T follicular helper cell (primary cell): ENCODE measurements around the gene ZNF335.
"Not testable (repeated sequence)": the region's sequence is repeated elsewhere in the genome, so short reads cannot be mapped to it uniquely, and the experiment has no call there.

ENCODE experiments used
- DNase-seq: peaks from one replicate; pipeline ENCODE4 v3.0.0-alpha.2; 2020; ENCODE audit warnings: low read depth

The ZNF335 gene

DNA sequence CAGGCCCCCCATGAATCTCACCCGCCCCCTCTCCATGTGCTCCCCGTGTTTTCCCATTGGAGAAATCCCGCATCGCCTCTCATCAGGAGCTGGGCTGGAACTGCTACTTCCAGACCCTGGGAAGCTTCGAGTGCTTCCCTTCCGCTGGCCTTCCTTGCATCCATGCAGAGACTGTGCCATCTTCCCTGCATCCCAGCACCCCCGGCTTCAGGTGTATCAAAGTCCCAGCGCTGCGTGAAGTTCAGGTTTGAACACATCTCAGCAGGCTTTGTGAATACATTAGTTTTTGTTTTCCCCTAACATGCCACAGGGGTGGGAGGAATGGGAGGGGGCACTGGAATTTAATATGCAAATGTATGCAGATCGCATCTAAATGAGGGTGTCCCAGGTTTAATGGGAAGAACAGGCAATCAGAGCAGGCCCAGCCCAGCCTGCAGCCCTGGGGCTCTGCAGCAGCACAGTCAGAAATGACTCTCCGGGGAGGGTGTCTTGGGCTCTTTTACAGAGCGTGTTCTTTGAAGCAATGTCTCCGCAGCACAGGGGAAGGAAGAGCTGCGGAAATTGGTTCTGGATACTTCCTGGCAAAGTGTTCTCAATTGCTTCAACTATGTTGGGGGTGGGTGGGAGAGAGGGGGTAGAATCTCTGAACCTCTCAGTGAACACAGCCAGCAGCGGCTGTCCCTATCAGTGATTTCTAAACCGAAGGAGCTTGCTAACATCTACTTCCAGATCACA is 28.4 kb upstream of the ZNF335 start:
- no peak for DNase-seq

DNA sequence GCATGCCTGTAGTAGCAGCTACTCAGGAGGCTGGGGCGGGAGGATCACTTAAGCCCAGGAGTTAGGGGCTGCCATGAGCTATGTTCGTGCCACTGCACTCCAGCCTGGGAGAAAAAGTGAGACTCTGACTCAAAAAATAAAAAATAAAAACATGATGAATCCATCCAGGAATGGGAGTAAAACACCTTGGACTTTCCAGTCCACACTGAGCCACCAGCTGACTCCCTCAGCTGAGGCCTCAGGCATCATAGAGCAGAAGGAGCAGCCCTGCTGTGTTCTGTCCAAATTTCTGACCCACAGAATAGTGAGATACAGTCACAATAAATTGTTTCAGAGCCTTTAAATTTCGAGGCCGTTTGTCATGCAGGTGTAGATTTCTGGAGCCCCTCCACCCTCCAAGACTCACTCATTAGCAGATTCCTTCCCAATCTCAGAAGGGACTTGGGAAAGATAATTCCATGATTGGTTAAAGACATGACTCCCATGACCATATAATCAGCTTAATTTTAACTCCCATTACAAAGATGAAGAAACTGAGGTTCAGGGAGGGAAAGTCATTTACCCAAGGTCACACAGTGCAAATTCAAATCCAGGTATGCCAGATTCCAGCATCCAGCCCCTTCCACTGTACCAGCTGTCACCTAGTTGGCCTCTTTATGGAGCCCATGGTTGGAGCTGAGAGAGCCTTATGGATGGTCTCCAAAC is 27.7 kb upstream of the ZNF335 start:
- DNase-seq = no peak

DNA sequence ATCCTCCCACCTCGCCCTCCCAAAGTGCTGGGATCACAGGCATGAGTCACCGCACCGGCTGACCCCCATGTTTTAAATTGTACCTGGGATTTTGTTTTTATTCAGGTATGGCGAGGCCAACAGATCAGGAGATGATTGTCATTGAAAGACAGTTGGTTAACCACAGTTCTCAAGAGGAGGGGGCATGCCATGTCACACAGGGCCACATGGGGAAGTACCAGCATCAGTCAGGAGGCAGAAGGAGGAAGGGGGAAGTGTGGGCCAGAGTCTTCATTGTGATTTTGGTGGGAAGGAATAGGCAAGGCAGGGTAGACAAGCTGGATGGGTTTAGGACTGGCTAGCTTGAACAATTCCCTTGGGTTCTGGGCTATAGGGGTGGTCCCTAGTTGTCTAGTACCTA is 26.8 kb upstream of the ZNF335 start:
- DNase-seq = no peak

DNA sequence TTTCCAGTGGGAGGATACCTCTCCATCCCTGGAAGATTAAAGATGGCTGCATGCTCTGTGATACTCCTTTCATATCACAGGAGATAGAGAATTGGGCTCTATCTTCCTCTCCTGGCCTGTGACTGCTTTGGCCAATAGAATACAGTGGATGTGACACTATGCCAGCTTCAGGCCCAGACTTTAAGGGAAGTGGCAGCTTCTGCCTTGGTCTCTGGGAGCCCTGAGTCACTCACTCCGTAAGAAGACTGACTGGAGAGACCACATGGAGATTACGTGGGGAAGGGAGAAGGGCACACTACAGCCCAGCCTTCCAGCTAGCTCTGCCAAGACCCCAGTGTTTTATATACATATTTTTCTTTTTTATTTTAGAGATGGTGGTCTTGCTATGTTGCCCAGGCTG is 26.3 kb upstream of the ZNF335 start:
- DNase-seq = no peak

DNA sequence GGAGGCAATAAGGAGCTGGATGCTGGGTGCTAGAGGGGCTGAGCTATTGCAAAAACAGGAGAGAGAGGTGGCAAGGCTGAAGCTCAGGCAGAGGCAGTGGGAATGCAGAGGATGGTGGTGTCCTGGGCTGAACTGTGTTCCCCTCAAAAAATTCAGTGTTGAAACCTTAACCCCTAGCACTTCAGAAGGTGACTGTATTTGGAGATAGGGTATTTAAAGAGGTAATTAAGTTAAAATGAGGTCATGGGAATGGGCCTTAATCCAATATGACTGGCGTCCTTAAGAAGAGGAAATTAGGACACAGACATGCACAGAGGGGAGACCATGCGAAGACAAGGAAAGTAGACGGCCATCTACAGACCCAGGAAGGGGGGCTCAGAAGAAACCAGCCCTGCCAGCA is 25.2 kb upstream of the ZNF335 start:
- no peak for DNase-seq

DNA sequence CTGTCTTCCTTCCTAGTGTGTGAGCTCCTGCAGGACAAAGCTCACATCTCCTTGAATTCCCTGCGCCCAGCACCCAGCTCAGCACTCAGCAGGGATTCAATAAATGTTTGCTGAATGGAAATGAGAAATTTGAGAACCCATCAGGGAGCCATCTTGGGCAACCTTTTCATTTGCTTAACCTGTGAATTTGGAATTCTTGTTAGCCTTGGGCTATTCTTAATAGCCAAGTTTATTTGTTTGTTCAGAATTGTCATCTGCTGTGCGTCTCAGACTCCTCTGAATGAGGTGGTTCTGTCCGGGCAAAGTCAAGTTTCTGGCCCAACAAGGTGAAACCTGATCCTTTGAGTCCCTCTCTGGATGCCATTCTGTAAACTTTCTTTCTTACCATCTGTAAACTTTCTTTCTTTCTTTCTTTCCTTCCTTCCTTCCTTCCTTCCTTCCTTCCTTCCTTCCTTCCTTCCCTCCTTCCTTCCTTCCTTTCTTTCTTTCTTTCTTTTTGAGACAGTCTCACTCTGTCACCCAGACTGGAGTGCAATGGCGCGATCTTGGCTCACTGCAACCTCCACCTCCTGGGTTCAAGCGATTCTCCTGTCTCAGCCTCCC is 23.6 kb upstream of the ZNF335 start:
- DNase-seq = not testable (repeated sequence)

DNA sequence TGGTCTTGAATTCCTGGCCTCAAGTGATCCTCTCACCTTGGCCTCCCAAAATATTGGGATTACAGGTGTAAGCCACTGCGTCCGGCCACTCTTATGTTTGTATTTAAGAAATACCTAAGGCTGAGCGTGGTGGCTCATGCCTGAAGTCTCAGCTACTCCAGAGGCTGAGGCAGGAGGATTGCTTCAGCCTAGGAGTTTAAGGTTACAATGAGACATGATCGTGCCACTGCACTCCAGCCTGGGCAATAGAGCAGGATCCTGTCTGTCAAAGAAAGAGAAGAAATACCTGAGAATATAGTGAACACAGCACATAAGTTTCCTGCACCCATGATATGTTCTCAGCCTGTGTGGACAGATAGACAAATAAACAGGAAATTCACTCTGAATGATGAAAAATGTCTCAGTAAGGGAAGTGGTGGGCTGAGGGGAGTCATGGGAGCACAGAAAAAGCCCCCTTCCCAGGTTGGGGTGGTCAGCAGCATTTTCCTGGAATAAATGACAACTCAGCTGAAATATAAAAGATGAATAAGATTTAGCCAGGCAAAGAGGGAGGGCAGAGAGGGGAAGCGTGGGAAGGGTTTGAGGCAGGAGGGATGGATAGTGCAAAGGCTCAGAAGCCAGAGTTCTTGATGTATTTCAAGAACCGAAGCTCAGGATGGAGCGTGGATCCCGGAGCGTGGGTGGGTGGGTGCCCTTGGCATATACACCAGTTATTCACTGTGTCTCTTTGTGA is 22.9 kb upstream of the ZNF335 start:
- no peak for DNase-seq

DNA sequence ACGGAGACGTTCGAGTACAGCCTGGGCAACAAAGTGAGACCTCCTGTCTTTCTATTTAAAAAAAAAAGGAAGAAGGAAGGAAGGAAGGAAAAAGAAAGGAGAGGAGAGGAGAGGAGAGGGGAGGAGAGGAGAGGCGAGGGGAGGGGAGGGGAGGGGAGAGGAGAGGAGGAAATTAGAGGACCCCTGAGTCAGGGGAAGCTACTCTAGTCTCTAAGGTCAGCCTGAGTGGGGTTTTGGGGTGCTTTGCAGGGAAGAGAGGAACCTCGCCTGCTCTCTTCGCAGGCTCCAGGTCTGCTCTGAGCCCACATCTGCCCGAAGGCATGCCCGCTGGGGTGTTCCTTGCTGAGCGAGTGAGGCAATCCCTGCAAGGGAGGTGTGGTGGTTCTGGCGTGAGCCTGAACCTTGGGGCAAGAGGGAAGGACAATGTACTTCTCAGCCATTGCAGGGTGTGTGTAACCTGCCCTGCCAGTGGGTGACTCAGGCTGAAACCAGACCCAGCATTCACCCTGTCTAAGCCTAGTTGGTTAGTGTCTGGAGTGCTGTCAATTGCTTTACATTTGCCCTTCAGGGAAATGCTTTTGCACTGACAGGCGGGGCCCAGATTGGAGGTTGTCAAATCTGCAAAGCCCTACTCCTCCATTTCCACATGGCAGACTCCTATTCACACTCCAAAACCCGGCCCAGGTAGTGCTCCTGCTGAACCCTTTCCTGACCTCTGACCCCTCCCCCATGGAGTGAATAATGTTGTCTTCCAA is 21.4 kb upstream of the ZNF335 start:
- DNase-seq = no peak

DNA sequence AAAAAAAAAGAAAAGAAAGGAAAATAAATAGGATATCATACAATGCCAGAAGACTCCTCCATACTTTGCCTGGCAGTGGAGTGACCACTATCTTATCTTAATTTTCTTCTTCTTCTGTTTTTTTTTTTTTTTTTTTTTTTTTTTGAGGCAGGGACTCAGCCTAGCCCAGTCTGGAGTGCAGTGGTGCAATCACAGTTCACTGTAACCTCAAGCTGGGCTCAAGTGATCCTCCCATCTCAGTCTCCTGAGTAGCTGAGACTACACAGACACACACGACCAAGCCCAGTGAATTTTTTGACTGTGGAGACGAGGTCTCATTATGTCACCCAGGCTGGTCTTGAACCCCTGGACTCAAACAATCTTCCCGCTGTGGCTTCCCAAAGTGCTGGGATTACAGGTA is 19.6 kb upstream of the ZNF335 start:
- no peak for DNase-seq

DNA sequence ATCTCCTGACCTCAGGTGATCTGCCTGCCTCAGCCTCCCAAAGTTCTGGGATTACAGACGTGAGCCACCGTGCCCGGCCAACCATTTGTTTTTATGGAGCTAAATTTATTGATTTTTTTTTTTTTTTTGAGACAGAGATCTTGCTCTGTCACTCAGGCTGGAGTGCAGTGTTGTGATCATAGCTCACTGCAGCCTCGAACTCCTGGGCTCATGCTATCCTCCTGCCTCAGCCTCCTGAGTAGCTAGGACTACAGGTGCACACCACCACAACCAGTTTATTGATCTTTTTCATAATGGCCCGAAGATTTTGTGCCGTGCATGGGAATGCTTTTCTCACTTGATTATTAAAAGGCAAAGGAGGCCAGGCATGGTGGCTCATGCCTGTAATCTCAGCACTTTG is 16.8 kb upstream of the ZNF335 start:
- DNase-seq = not testable (repeated sequence)

DNA sequence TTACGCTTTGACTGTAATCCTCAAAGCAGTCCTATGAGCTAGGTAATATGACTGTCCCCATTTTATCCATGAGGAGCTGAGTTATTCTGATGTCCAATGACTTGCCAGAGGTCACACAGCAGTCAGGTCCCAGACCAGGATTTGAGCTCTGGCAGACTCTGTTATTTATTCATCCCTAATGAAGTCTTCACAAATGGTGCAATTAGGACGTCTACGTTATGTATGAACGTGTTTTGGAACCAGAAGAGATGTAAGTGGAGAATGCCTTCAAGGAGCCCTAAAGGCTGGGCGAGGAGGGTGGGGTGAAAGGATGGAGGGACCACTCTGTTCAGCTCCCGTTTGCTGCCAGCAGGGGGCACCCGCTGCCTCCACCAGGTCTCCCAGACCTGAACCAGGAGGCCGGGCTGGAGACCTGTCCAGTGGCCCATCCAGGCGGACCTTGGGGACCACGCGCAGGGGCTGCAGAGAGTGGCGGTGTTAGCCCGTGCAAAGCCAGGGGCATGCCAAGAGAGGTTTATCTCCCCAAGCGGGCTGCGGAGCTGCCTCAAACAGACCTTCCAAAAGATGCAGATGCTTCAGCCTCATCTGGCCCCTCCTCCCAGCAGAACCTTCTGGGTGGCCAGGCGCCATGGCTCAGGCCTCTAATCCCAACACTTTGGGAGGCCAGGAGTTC is 15.2 kb upstream of the ZNF335 start:
- peak; percentile 61 for DNase-seq

DNA sequence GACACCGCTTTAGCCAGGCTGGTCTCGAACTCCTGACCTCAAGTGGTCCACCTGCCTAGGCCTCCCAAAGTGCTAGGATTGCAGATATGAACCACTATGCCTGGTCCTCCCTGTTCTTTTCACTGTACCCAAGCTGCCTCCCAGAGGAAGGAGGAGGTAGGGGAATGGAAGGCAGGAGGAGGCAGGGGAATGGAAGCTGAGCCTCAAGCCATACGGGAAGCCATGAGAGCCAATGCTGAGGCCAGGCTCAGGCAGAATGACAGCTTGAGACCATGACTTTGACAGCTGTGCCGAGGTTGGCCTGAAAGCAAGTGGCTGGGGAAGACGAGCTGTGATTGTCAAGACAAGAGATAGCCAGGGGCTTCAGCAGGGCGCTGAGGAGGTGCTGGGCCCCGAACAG is 13.6 kb upstream of the ZNF335 start:
- DNase-seq = no peak

DNA sequence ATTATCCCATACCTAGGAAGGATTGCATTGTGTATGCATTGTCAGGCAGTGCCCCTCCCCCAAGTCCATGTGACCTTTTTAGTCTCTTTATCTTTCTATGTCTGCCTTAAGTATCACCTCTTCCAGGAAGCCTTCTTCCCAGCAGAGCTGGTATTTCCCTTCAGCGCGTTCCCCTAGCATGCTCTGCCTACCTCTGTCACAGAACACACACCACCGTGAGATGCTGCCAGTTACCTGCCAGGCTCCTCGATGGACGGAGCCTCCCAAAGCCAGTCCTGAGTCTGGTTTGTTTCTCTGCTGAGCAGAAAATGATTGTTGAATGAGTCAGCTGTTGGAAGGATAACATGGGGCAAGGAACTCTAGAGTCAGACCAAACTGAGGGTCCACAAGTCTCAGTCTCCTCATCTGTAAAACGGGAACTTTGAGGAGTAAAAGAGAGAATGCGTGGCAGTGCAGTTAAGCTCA is 11.3 kb upstream of the ZNF335 start:
- no peak for DNase-seq

DNA sequence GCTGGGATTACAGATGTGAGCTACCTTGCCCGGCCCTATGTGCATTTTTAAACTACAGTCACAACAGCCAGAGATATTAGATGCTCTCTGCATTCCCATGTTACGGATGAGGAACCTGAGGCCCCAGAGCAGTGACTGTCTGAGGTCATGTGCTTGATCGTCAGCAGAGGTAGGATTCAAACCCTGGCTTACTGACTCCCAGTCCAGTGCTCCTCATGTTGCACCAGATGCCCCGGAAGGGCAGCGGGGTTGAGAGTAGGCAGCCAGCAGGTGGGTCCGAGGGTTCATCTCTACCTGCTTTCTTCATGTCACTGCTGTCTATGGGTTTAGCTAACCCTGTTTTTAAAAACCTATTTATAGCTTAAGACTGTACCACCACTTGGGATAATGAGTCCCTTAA is 9.3 kb upstream of the ZNF335 start:
- DNase-seq = no peak

DNA sequence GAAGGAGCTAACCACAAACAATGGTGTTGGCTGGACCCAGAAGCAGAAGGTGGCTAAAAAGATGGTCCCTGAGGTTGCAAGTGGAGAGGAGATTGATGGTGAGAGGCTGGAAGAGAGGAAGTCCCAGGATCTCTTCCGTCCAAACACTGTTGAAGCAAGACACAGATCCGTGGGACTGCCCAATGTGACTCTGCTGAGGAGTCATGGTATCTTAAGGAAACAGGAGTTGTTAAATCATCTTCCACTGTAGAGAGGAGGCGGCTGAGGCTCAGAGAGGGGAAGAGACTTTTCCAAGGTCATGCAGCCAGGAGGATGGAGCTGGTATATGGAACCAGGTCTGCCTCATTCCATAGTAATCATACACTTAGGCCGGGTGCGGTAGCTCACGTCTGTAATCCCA is 4.1 kb upstream of the ZNF335 start:
- DNase-seq = no peak

DNA sequence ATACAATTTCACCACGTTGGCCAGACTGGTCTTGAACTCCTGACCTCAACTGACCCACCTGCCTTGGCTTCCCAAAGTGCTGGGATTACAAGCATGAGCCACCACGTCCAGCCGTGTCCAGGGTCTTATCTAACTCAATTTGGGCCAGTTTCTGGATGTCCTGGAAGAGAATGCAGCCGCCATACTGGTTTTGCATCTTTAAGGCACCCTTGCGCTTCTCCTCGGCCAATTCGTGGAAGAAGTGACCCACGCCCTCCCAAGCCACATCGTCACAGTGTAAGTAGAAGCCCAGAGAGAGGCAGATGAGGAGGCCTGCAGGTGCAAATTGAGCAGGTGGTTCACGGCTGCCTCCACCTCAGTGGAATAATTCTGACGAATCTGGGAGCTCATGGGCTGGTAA is 3.7 kb upstream of the ZNF335 start:
- DNase-seq = no peak

DNA sequence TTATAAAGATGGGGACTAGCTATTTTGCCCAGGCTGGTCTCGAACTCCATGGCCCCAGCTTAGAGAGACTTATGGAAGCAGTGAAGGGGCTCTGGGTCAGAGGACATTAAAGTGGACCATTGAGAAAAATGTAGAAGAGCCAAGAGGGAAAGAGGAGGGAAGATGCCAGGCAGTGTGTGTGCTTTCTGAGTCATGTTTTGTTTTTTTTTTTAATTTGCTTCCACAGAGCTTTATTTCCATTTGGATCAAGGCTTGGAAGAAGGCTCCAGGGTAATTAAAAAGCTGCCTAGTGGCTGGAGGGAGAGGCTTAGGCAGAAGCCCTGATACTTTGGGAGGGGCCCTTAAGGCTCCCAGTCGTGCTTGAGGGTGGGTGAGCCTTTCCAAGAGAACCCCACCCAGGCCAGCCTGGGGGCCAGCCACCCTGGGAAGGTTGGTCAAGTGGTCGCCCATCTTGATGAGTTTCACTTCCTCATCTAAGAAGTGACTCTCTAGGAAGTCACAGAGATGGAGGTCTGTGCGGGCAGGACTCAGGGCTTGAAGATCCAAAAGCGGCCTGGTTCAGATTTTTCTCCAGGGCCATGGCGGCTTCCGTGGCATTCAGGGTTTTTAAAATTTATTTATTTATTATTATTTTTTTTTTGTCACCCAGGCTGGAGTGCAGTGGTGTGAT is 3.0 kb upstream of the ZNF335 start:
- DNase-seq = no peak

DNA sequence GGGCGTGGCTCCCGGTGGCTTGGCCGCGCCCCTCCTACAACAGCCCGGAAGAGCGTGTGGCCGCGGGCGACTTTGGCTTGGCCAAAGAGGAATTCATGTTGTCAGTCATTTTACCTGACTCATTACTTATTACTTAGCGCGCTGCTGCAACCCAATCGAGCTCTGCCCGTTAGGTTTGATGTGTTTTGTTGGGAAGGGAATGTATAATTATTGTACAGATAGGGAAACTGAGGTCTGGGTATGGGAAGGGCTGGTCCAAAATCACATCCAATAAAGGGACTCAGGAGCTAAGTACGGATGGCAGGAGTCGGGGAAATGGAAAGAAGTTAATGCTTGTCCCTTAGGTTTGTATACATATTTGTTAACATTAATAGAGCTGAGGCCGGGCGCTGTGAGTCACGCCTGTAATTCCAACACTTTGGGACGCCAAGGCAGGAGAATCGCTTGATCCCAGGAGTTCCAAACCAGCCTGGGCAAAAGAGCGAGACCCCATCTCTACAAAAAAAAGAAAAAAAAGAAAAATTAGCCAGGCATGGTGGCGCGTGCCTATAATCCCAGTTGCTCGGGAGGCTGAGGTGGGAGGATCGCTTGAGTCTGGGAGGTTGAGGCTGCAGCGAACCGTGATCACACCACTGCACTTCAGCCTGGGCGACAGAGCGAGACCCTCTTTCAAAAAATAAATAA is 639 bp upstream of the ZNF335 start:
- no peak for DNase-seq

DNA sequence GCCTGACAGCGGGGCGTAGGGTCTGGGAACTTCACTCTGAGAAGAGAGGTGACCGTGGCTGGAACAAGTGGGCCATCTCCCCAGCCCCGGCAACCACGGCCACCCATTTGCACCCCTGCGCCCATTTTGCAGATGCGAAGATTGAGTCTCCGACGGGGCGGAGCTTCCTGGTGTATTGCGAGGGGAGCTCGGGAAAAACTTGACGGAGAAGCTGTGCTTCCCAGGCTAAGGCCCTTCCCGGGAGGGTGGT is 653 bp downstream of the ZNF335 start:
- DNase-seq = no peak

DNA sequence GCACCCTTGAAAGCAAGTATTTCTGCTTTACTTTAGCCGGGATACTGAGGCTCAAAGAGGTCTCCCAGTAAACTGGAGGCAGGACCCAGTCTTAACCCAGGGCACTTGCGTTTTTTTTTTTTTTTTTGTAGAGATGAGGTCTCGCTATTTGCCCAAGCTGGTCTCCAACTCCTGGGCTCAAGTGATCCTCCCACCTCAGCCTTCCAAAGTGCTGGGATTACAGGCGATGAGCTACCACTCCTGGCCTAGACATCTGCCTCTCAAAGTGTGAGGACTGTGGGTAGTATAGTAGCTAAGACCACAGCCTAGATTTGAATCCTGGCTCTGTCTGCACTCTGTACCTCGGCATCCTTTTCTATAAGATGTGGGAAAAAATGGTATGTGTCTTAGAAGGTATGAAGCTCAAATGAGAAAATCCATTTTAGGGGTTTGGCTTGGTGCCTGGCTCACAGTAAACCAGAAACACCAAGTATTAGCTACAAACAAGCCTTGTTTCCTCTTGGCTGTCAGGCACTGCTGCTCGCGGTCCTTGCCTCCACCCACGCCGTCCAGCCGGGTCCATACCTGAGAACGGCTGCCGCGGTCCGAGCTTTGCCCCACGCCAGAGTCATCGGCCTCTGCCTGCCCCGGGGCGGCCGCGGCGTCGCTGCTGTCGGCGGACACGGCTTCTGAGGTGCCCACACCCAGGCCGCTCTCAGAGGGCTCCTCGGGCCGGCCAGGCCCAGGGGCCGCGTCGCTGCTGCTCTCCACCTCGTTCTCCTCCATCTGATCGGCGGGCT is 1.2 kb downstream of the ZNF335 start:
- DNase-seq = no peak
